Measurements from ENCODE around the gene CIDEA. TPM values are rescaled to one million over a fixed set of nuclear protein-coding genes. Genes with fewer than 3 reads are reported as not detected.

The CIDEA gene
- total RNA-seq, 2 donors from 2014 or later: not detected

DNA sequence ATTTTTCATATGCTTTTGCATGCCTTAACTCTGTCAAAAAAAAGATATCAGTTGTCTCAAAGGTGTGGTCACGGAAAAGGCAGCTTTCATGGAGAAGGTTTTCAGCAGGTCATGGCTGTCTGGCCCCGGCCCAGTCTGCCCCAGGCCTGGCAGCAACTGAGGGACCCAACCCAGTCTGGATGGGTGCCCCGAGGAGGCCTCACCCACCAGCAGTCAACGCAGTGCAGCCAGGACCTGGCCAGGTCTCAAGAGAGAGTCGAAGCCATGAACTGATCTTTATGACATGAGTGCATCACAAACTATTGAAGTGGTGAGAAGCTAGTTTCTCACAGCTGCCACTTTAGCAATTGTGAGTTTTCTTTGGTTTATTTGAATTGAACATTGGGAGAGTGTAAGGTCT lies 61.8 kb downstream of the CIDEA start:
- peak overlapping the region; percentile 35 for H3K4me3 ChIP-seq
- peaks cover 17% of the 10 kb centered on the region for H3K36me3 ChIP-seq
- no peak for ATAC-seq (ENCODE audit: insufficient number of reproducible peaks, low FRiP score, low read depth)
- H3K27ac ChIP-seq: peak overlapping the region; percentile 37 to 48
- H3K9me3 ChIP-seq: peaks cover 8% of the 10 kb centered on the region
- no peaks in the 10 kb centered on the region for H3K27me3 ChIP-seq (replicated peaks; ENCODE audit: insufficient read depth)
- no peak for TF ChIP-seq CTCF (IDR thresholded peaks at IDR 0.05)
- peaks cover 36 to 59% of the 10 kb centered on the region in 2 donors for H3K4me1 ChIP-seq (ENCODE audit: control insufficient read depth in 1 of 2, low read depth in 2 of 2)
- no peak for DNase-seq (ENCODE audit: low spot score)

DNA sequence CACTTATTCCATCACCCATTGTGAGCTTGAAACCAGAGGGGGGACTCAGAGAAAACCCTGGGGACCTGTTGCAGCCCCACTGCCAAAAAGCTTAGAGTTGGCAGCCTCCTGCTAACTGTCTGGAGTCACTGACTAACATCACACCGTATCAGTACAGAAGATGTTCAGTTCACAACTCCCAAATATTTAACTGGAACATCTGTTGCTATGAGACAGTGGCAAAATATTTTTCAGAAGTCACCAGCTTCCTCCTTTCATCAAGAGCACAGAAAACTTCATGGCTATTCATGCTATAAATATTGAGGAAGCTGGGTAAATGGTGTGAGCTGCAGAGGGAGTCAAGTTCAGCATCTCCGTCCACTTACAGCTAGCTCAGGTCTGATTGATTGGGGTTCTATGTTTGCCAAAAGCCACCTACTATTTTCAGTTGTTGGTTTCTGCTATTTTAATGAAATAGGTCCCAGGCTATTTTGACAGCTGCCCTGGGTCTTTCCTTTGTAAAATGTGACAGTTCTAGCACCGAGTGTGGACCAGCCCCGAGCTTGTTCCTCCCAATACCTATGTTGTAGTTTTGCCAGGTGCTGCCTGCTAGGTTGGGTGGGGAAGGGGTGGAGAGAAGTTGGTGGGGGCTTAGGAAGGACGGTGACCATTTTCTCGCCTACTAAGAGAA lies 63.6 kb downstream of the CIDEA start:
- peak overlapping the region; percentile 20 to 48 for H3K27ac ChIP-seq
- H3K9me3 ChIP-seq: no peaks in the 10 kb centered on the region
- no peak for DNase-seq (ENCODE audit: low spot score)
- no peak overlapping the region for H3K4me3 ChIP-seq
- no peak for TF ChIP-seq CTCF (IDR thresholded peaks at IDR 0.05)
- no peaks in the 10 kb centered on the region for H3K27me3 ChIP-seq (replicated peaks; ENCODE audit: insufficient read depth)
- H3K4me1 ChIP-seq (ENCODE audit: control insufficient read depth in 1 of 2, low read depth in 2 of 2): peaks cover 36 to 64% of the 10 kb centered on the region in 2 donors
- no peak for ATAC-seq (ENCODE audit: insufficient number of reproducible peaks, low FRiP score, low read depth)
- H3K36me3 ChIP-seq: peaks cover 8% of the 10 kb centered on the region

- Histone ChIP-seq H3K4me1 (ENCODE audit: control insufficient read depth in 1 of 2, low read depth in 2 of 2) (peaks cover 36 to 59% of the 10 kb centered on the region in 2 donors), H3K27ac (peak overlapping the region; percentile 20 to 48), H3K9me3 (no peaks in the 10 kb centered on the region), H3K36me3 (peaks cover 8% of the 10 kb centered on the region), H3K27me3 (replicated peaks; ENCODE audit: insufficient read depth) (no peaks in the 10 kb centered on the region), H3K4me3 (no peak overlapping the region)
- ATAC-seq (ENCODE audit: insufficient number of reproducible peaks, low FRiP score, low read depth) (no peak), DNase-seq (ENCODE audit: low spot score) (no peak)
- TF ChIP-seq CTCF (IDR thresholded peaks at IDR 0.05): no peak
Observed at GRCh38 chr18:12318334-12318697, 64.2 kb downstream of the CIDEA start.

- ATAC-seq (ENCODE audit: insufficient number of reproducible peaks, low FRiP score, low read depth): no peak
- no peak for TF ChIP-seq CTCF (IDR thresholded peaks at IDR 0.05)
- H3K27me3 ChIP-seq (replicated peaks; ENCODE audit: insufficient read depth): no peaks in the 10 kb centered on the region
- no peak overlapping the region for H3K27ac ChIP-seq
- no peak overlapping the region for H3K4me3 ChIP-seq
- H3K36me3 ChIP-seq: peaks cover 8% of the 10 kb centered on the region
- H3K9me3 ChIP-seq: no peaks in the 10 kb centered on the region
- H3K4me1 ChIP-seq (ENCODE audit: control insufficient read depth in 1 of 2, low read depth in 2 of 2): peaks cover 36 to 54% of the 10 kb centered on the region in 2 donors
- no peak for DNase-seq (ENCODE audit: low spot score)
Observed at GRCh38 chr18:12318857-12319256, 64.7 kb downstream of the CIDEA start.

GRCh38 chr18:12321333-12321732 lies 67.2 kb downstream of the CIDEA start:
- Histone ChIP-seq H3K9me3 (no peaks in the 10 kb centered on the region), H3K36me3 (peaks cover 26% of the 10 kb centered on the region), H3K4me3 (no peak overlapping the region), H3K27me3 (replicated peaks; ENCODE audit: insufficient read depth) (no peaks in the 10 kb centered on the region), H3K27ac (no peak overlapping the region), H3K4me1 (ENCODE audit: control insufficient read depth in 1 of 2, low read depth in 2 of 2) (peaks cover 14 to 29% of the 10 kb centered on the region in 2 donors)
- no peak for ATAC-seq (ENCODE audit: insufficient number of reproducible peaks, low FRiP score, low read depth)
- TF ChIP-seq CTCF (IDR thresholded peaks at IDR 0.05): no peak
- no peak for DNase-seq (ENCODE audit: low spot score)

Measured in thoracic aorta (tissue), 2 donors.